ENCODE results near the gene MAPK14. TPM values are rescaled to one million over a fixed set of nuclear protein-coding genes. Genes with fewer than 3 reads are reported as not detected.

The MAPK14 gene
- total RNA-seq, 1 donor from 2014 or later, result 59.4 TPM

- no peak for DNase-seq (ENCODE audit: low read depth, low spot score)
Observed at GRCh38 chr6:36133912-36134311, 106.3 kb downstream of the MAPK14 start.

GRCh38 chr6:36135053-36135731 lies 107.6 kb downstream of the MAPK14 start:
- no peak for DNase-seq (ENCODE audit: low read depth, low spot score)

GRCh38 chr6:36136034-36136433 lies 108.4 kb downstream of the MAPK14 start:
- no peak for DNase-seq (ENCODE audit: low read depth, low spot score)

GRCh38 chr6:36136551-36136950 lies 108.9 kb downstream of the MAPK14 start:
- DNase-seq (ENCODE audit: low read depth, low spot score), result no peak

GRCh38 chr6:36138667-36139066 lies 111.1 kb downstream of the MAPK14 start:
- no peak for DNase-seq (ENCODE audit: low read depth, low spot score)

GRCh38 chr6:36139431-36139830 lies 111.8 kb downstream of the MAPK14 start:
- no peak for DNase-seq (ENCODE audit: low read depth, low spot score)

- no peak for DNase-seq (ENCODE audit: low read depth, low spot score)
Observed at GRCh38 chr6:36139991-36140710, 112.5 kb downstream of the MAPK14 start.

- DNase-seq (ENCODE audit: low read depth, low spot score), result no peak
Observed at GRCh38 chr6:36141091-36141490, 113.5 kb downstream of the MAPK14 start.

- no peak for DNase-seq (ENCODE audit: low read depth, low spot score)
Observed at GRCh38 chr6:36141961-36142360, 114.4 kb downstream of the MAPK14 start.

- no peak for DNase-seq (ENCODE audit: low read depth, low spot score)
Observed at GRCh38 chr6:36142971-36143838, 115.6 kb downstream of the MAPK14 start.

GRCh38 chr6:36145495-36145894 lies 117.9 kb downstream of the MAPK14 start:
- DNase-seq (ENCODE audit: low read depth, low spot score), result no peak

GRCh38 chr6:36147294-36147693 lies 119.7 kb downstream of the MAPK14 start:
- DNase-seq (ENCODE audit: low read depth, low spot score), result no peak

- no peak for DNase-seq (ENCODE audit: low read depth, low spot score)
Observed at GRCh38 chr6:36149476-36149875, 121.9 kb downstream of the MAPK14 start.

- no peak for DNase-seq (ENCODE audit: low read depth, low spot score)
Observed at GRCh38 chr6:36150283-36150682, 122.7 kb downstream of the MAPK14 start.

- no peak for DNase-seq (ENCODE audit: low read depth, low spot score)
Observed at GRCh38 chr6:36154286-36154685, 126.7 kb downstream of the MAPK14 start.

GRCh38 chr6:36155662-36156061 lies 128.1 kb downstream of the MAPK14 start:
- no peak for DNase-seq (ENCODE audit: low read depth, low spot score)

GRCh38 chr6:36160147-36160760 lies 132.6 kb downstream of the MAPK14 start:
- DNase-seq (ENCODE audit: low read depth, low spot score), result no peak

Data from pulmonary artery endothelial cell (primary cell).